Stimulated activated CD4-positive, alpha-beta T cell treated with anti-CD3 and anti-CD28 coated beads, Interleukin-12 subunit alpha, Interleukin-12 subunit beta, amount 100 ng/mL, for 4 hours (primary cell): ENCODE measurements around the gene SRGAP2C.
"Not testable (repeated sequence)": the region's sequence is repeated elsewhere in the genome, so short reads cannot be mapped to it uniquely, and the experiment has no call there.

Source experiments
- DNase-seq: peaks from one replicate; pipeline ENCODE4 v3.0.0-alpha.2; 2020

SRGAP2C gene

GRCh38 chr1:121184290-121185127 is at the start of gene SRGAP2C, which contains the start of gene FAM72B:
TSS of gene SRGAP2C (plus strand) at chr1:121184975. CDS start at chr1:121187447, 2,472 bp downstream.
TSS of gene FAM72B (minus strand) at chr1:121184340. CDS start at chr1:121183489, 851 bp downstream.
- DNase-seq, result peak; percentile 71

GRCh38 chr1:121140393-121140792 is 44.4 kb upstream of the SRGAP2C start:
- DNase-seq, result not testable (repeated sequence)

GRCh38 chr1:121148489-121149190 is 36.1 kb upstream of the SRGAP2C start:
- not testable (repeated sequence) for DNase-seq

GRCh38 chr1:121151294-121151693 is 33.5 kb upstream of the SRGAP2C start:
- not testable (repeated sequence) for DNase-seq

- not testable (repeated sequence) for DNase-seq
Observed at GRCh38 chr1:121152788-121153187, 32.0 kb upstream of the SRGAP2C start.

- DNase-seq, result not testable (repeated sequence)
Observed at GRCh38 chr1:121154811-121155210, 30.0 kb upstream of the SRGAP2C start.

- DNase-seq, result not testable (repeated sequence)
Observed at GRCh38 chr1:121155671-121156358, 29.0 kb upstream of the SRGAP2C start.

GRCh38 chr1:121156958-121157603 is 27.7 kb upstream of the SRGAP2C start:
- not testable (repeated sequence) for DNase-seq

GRCh38 chr1:121157609-121158008 is 27.2 kb upstream of the SRGAP2C start:
- not testable (repeated sequence) for DNase-seq

GRCh38 chr1:121160118-121160517 is 24.7 kb upstream of the SRGAP2C start:
- not testable (repeated sequence) for DNase-seq

- not testable (repeated sequence) for DNase-seq
Observed at GRCh38 chr1:121161199-121161901, 23.4 kb upstream of the SRGAP2C start.

- DNase-seq, result not testable (repeated sequence)
Observed at GRCh38 chr1:121163850-121164757, 20.7 kb upstream of the SRGAP2C start.

- not testable (repeated sequence) for DNase-seq
Observed at GRCh38 chr1:121165296-121165695, 19.5 kb upstream of the SRGAP2C start.

GRCh38 chr1:121167225-121167738 is 17.5 kb upstream of the SRGAP2C start:
- DNase-seq, result not testable (repeated sequence)

GRCh38 chr1:121168152-121168668 is 16.6 kb upstream of the SRGAP2C start:
- not testable (repeated sequence) for DNase-seq

- not testable (repeated sequence) for DNase-seq
Observed at GRCh38 chr1:121176649-121177048, 8.1 kb upstream of the SRGAP2C start.

- DNase-seq, result not testable (repeated sequence)
Observed at GRCh38 chr1:121178197-121178596, 6.6 kb upstream of the SRGAP2C start.

- not testable (repeated sequence) for DNase-seq
Observed at GRCh38 chr1:121183867-121184266, 908 bp upstream of the SRGAP2C start.

- not testable (repeated sequence) for DNase-seq
Observed at GRCh38 chr1:121185140-121185708, 449 bp downstream of the SRGAP2C start.

- DNase-seq, result not testable (repeated sequence)
Observed at GRCh38 chr1:121186191-121186590, 1.4 kb downstream of the SRGAP2C start.
